ENCODE results near the gene MRPL28.

- TF ChIP-seq POLR2AphosphoS5 (IDR thresholded peaks at IDR 0.05; ENCODE audit: low read depth, low read length) (no peak), SIN3A (IDR thresholded peaks at IDR 0.05; ENCODE audit: borderline replicate concordance, insufficient read depth, low read depth, low read length) (no peak)
- TF ChIP-seq, protein P1, sequence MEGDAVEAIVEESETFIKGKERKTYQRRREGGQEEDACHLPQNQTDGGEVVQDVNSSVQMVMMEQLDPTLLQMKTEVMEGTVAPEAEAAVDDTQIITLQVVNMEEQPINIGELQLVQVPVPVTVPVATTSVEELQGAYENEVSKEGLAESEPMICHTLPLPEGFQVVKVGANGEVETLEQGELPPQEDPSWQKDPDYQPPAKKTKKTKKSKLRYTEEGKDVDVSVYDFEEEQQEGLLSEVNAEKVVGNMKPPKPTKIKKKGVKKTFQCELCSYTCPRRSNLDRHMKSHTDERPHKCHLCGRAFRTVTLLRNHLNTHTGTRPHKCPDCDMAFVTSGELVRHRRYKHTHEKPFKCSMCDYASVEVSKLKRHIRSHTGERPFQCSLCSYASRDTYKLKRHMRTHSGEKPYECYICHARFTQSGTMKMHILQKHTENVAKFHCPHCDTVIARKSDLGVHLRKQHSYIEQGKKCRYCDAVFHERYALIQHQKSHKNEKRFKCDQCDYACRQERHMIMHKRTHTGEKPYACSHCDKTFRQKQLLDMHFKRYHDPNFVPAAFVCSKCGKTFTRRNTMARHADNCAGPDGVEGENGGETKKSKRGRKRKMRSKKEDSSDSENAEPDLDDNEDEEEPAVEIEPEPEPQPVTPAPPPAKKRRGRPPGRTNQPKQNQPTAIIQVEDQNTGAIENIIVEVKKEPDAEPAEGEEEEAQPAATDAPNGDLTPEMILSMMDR (IDR thresholded peaks at IDR 0.05) = no peak
Observed at GRCh38 chr16:340370-341091, 29.8 kb downstream of the MRPL28 start.
